HepG2 (cell line): ENCODE data around the gene SP6. TPM values are rescaled to one million over a fixed set of nuclear protein-coding genes. Genes with fewer than 3 reads are reported as not detected.
A peak's percentile ranks its signal among the peaks of the same experiment; 100 is the strongest.

Experiments used
- ATAC-seq: fragments of 200-7000 bp; cut with Tn5 transposase; 3 replicates; pipeline ENCODE4 v1.9.1; 2020; ENCODE audit warnings: mild to moderate bottlenecking, moderate library complexity
- BruUV-seq: library from RNA; stranded (reverse); fragments of 400-500 nt; replicated peaks from 2 replicates; lab custom pipeline; 2021; lab: Mats Ljungman, UMichigan
- CTCF ChIA-PET: fragments of 300-600 bp; formaldehyde crosslinking; extraction: SDS; loops from one replicate; lab custom pipeline; 2021; ENCODE audit warnings: low total read pairs, inconsistent platforms, low intra/inter-chr PET ratio; lab: Yijun Ruan, JAX
- POLR2A ChIA-PET: fragments of 350-600 bp; sonication (Branson Sonifier 250); formaldehyde crosslinking; loops from one replicate; lab custom pipeline; 2020; ENCODE audit warnings: antibody characterized with exemption, inconsistent platforms; lab: Yijun Ruan, JAX
- DNase-seq: peaks from one replicate; pipeline ENCODE4 v3.0.0-alpha.2; 2015; ENCODE audit warnings: low spot score
- FAIRE-seq: peaks from 3 replicates; lab custom pipeline; 2011; peaks lifted over from hg19 to GRCh38; lab: Jason Lieb, UNC
- H2AFZ ChIP-seq: one replicate; pipeline ENCODE4 v1.6.1; 2011; ENCODE audit warnings: low read length, inconsistent platforms
- H3K27ac ChIP-seq: fragments of 300-600 bp; 3 replicates; pipeline ENCODE4 v1.8.0; 2011; ENCODE audit warnings: mixed run types, mild to moderate bottlenecking, mixed read lengths, low read length, inconsistent platforms; ENCODE audit not compliant: insufficient read depth; ENCODE audit errors: extremely low read length
- H3K27me3 ChIP-seq, 2 experiments: fragments of 200-600 bp in 1 of 2; 2 replicates in 1 of 2; 3 replicates in 1 of 2; pipeline versions ENCODE4 v1.6.0 to v1.8.0; 2011; ENCODE audit warnings: low read length in 2 of 2, mild to moderate bottlenecking in 2 of 2, moderate library complexity in 2 of 2, inconsistent platforms in 1 of 2; ENCODE audit not compliant: insufficient read depth in 2 of 2, control insufficient read depth in 1 of 2
- H3K36me3 ChIP-seq, 2 experiments: fragments of 200-600 bp in 1 of 2; replicated peaks in 1 of 2; 2 replicates in 1 of 2; 3 replicates in 1 of 2; pipeline versions ENCODE4 v1.5.1 to v1.8.0; 2011; ENCODE audit warnings: low read length in 2 of 2, inconsistent platforms in 1 of 2; ENCODE audit not compliant: insufficient read depth in 2 of 2, control insufficient read depth in 1 of 2
- H3K4me1 ChIP-seq: 2 replicates; pipeline ENCODE4 v1.5.1; 2012; ENCODE audit warnings: low read length, inconsistent platforms; ENCODE audit not compliant: insufficient read depth
- H3K4me2 ChIP-seq: 2 replicates; pipeline ENCODE4 v1.6.0; 2011; ENCODE audit warnings: low read depth, low read length, inconsistent platforms
- H3K4me3 ChIP-seq, 3 experiments: fragments of 200-600 bp in 1 of 3; sonication (generic), shearing (Covaris generic) in 1 of 3; replicated peaks in 1 of 3; 2 replicates each; pipeline ENCODE4 v1.5.1; 2011 to 2016; ENCODE audit warnings: low read length in 3 of 3, inconsistent platforms in 2 of 3, low read depth in 2 of 3, mild to moderate bottlenecking in 2 of 3, control low read depth in 1 of 3, mixed read lengths in 1 of 3; ENCODE audit not compliant: insufficient read depth in 1 of 3
- H3K79me2 ChIP-seq: one replicate; pipeline ENCODE4 v1.6.1; 2011; ENCODE audit warnings: low read length, inconsistent platforms; ENCODE audit not compliant: insufficient read depth
- H3K9ac ChIP-seq: 2 replicates; pipeline ENCODE4 v1.6.0; 2011; ENCODE audit warnings: mild to moderate bottlenecking, low read depth, low read length, inconsistent platforms; ENCODE audit not compliant: insufficient read depth
- H3K9me3 ChIP-seq: 2 replicates; pipeline ENCODE4 v1.5.1; 2012; ENCODE audit warnings: mild to moderate bottlenecking, low read length
- H4K20me1 ChIP-seq: 2 replicates; pipeline ENCODE4 v1.6.0; 2011; ENCODE audit warnings: inconsistent platforms, mild to moderate bottlenecking, low read length, moderate library complexity; ENCODE audit not compliant: insufficient read depth
- ETV6 ChIP-seq: sonication (generic); formaldehyde crosslinking; conservative IDR thresholded peaks from 2 replicates; pipeline ENCODE4 v1.4.0; 2020; ENCODE audit warnings: missing genetic modification reagents
- LCORL ChIP-seq, 2 experiments: fragments of 450-650 bp in 1 of 2; sonication (generic) in 1 of 2; formaldehyde crosslinking in 1 of 2; IDR thresholded peaks; 2 replicates each; pipeline versions ENCODE4 v1.5.0 to v1.6.1; 2017 to 2020; ENCODE audit warnings: antibody characterized with exemption in 1 of 2, missing genetic modification reagents in 1 of 2
- RFXAP ChIP-seq: sonication (generic); formaldehyde crosslinking; IDR thresholded peaks from 2 replicates; pipeline ENCODE4 v1.4.0; 2020; ENCODE audit warnings: missing genetic modification reagents, borderline replicate concordance
- SSRP1 ChIP-seq: IDR thresholded peaks from 2 replicates; pipeline ENCODE4 v1.6.1; 2016; ENCODE audit warnings: control low read depth
- ZC3H13 ChIP-seq: sonication (generic); formaldehyde crosslinking; IDR thresholded peaks from 2 replicates; pipeline ENCODE4 v1.8.1; 2023; ENCODE audit warnings: mild to moderate bottlenecking, missing genetic modification reagents, moderate library complexity
- ZNF121 ChIP-seq: sonication (generic); formaldehyde crosslinking; IDR thresholded peaks from 2 replicates; pipeline ENCODE4 v1.5.0; 2020; ENCODE audit warnings: mild to moderate bottlenecking, missing genetic modification reagents
- ZNF407 ChIP-seq: sonication (generic); formaldehyde crosslinking; IDR thresholded peaks from one replicate; pipeline ENCODE4 v1.5.1; 2020; ENCODE audit warnings: mild to moderate bottlenecking, missing genetic modification reagents; ENCODE audit errors: not compliant biosample characterization
- ZNF501 ChIP-seq: sonication (generic); formaldehyde crosslinking; IDR thresholded peaks from 2 replicates; pipeline ENCODE4 v1.5.1; 2020; ENCODE audit warnings: mild to moderate bottlenecking, moderate library complexity, missing genetic modification reagents
- WGBS: methylation state at CpG from one replicate; pipeline ENCODE4 v1.1.6; 2017; ENCODE audit warnings: low lambda C conversion rate; 5-methylcytosine and 5-hydroxymethylcytosine counted together
- in situ Hi-C: cut with HindIII; loops from 2 replicates; pipeline ENCODE4 v1.10.0; 2017; ENCODE audit warnings: low pct_unique_long_range_greater_than_20kb; ENCODE audit not compliant: extremely low pct_ligation_motif_present
- intact Hi-C: fragments of 100-400 bp; cut with micrococcal nuclease; formaldehyde crosslinking; loops from one replicate; pipeline ENCODE4 v1.10.0; 2022; ENCODE audit not compliant: unreplicated experiment
- polyA plus RNA-seq, 8 experiments: library from polyadenylated mRNA; depleted of rRNA in 3 of 8; stranded (reverse) in 7 of 8; unstranded in 1 of 8; fragments of >200 nt; fragmentation: Illumina TruSeq in 4 of 8; extraction: Trizol in 4 of 8; gene quantifications; 2 replicates each; pipeline versions ENCODE4 v1.2.1 to v1.2.3, GENCODE V29; 2011 to 2016; ENCODE audit warnings: low read depth in 4 of 8, missing spikeins in 1 of 8, mixed read lengths in 1 of 8; ENCODE audit not compliant: insufficient read depth in 1 of 8
- total RNA-seq, 5 experiments: library from RNA; depleted of rRNA; stranded (reverse); fragments of >200 nt; fragmentation: Illumina TruSeq; extraction: Trizol; gene quantifications; 2 replicates each; pipeline ENCODE4 v1.2.3, GENCODE V29; 2016; ENCODE audit warnings: low read depth in 1 of 5

Gene SP6
- total and polyA plus RNA-seq, 2 of the 13 experiments (the other 11 are each of a cell fraction or from before 2014, with no cell fraction given) = 0.07 TPM

GRCh38 chr17:47879776-47880454 lies 29.0 kb upstream of the SP6 start:
- no peak for ATAC-seq
- Histone ChIP-seq H3K9ac (no peak overlapping the region), H2AFZ (no peak overlapping the region), H3K4me3 (no peak overlapping the region), H3K4me1 (peaks cover 31% of the 10 kb centered on the region), H3K27ac (no peak overlapping the region), H3K36me3 (no peaks in the 10 kb centered on the region), H3K79me2 (no peaks in the 10 kb centered on the region), H3K4me2 (no peak overlapping the region), H3K27me3 (peaks cover 8 to 62% of the 10 kb centered on the region in 2 experiments; a peak in 3 of 5 replicates), H3K9me3 (no peaks in the 10 kb centered on the region), H4K20me1 (no peaks in the 10 kb centered on the region)
- in situ Hi-C loops = no loop called here
- TF ChIP-seq ZNF501 (CRISPR knock-in tag) = no peak
- TF ChIP-seq LCORL (IDR thresholded peaks at IDR 0.05) = peak; percentile 45; the same call in 1 of the 2 replicates
- TF ChIP-seq LCORL (CRISPR knock-in tag; IDR thresholded peaks at IDR 0.05) = no peak
- TF ChIP-seq ZNF121 = 0 out of 2 replicates have a peak, but pooled peaks have one; percentile 41
- TF ChIP-seq ETV6 = no peak
- no peak for FAIRE-seq
- ChIA-PET POLR2A (interaction anchor here (1.4 kb wide), 1 partner anchor 49 kb away, joined by 3 read pairs; the partner anchor contains the start of genes LRRC46 and MRPL10), CTCF (no interaction called here)
- no TSS peak for BruUV-seq
- DNase-seq = no peak
- intact Hi-C loops = no loop called here
- 66% methylated on average over 8 of the region's 8 CpGs for WGBS

GRCh38 chr17:47879028-47879585 lies 28.1 kb upstream of the SP6 start:
- intact Hi-C loops (no loop called here), in situ Hi-C loops (no loop called here)
- ATAC-seq (no peak), FAIRE-seq (no peak), DNase-seq (no peak)
- CTCF ChIA-PET = no interaction called here
- H3K36me3 ChIP-seq = no peaks in the 10 kb centered on the region
- no peaks in the 10 kb centered on the region for H3K9me3 ChIP-seq
- H3K27me3 ChIP-seq = peaks cover 7 to 61% of the 10 kb centered on the region in 2 experiments; a peak in 3 of 5 replicates
- no peak overlapping the region for H2AFZ ChIP-seq
- POLR2A ChIA-PET = interaction anchor here (1.4 kb wide), 1 partner anchor 48 kb away, joined by 3 read pairs; the partner anchor contains the start of genes LRRC46 and MRPL10
- H3K27ac ChIP-seq = no peak overlapping the region
- no peak overlapping the region for H3K9ac ChIP-seq
- WGBS = 22% methylated on average over 2 of the region's 2 CpGs
- no peaks in the 10 kb centered on the region for H4K20me1 ChIP-seq
- no TSS peak for BruUV-seq
- H3K4me2 ChIP-seq = no peak overlapping the region
- H3K4me1 ChIP-seq = peaks cover 23% of the 10 kb centered on the region
- H3K4me3 ChIP-seq = no peak overlapping the region
- no peaks in the 10 kb centered on the region for H3K79me2 ChIP-seq
- TF ChIP-seq RFXAP (CRISPR knock-in tag) (no peak), ZNF407 (no peak), ZC3H13 (CRISPR knock-in tag) (no peak), SSRP1 (CRISPR knock-in tag) (no peak)
